ENCODE data around the gene ZNF491. TPM values are rescaled to one million over a fixed set of nuclear protein-coding genes. Genes with fewer than 3 reads are reported as not detected.

The ZNF491 gene
- 0.90 and 2.4 TPM in 2 replicates for total RNA-seq

GRCh38 chr19:11798391-11799330 lies at the start of gene ZNF491:
TSS of gene ZNF491 (plus strand) at chr19:11798523. CDS start at chr19:11805954, 7,431 bp downstream.

GRCh38 chr19:11766597-11767591 lies 31.4 kb upstream of the ZNF491 start, which contains the start of gene ZNF441:
TSS of gene ZNF441 (plus strand) at chr19:11767000. CDS start at chr19:11767194, 194 bp downstream.

GRCh38 chr19:11814029-11814699 lies 15.8 kb downstream of the ZNF491 start, which contains the start of gene ZNF440:
TSS of gene ZNF440 (plus strand) at chr19:11814273. CDS start at chr19:11814448, 175 bp downstream.

DNA sequence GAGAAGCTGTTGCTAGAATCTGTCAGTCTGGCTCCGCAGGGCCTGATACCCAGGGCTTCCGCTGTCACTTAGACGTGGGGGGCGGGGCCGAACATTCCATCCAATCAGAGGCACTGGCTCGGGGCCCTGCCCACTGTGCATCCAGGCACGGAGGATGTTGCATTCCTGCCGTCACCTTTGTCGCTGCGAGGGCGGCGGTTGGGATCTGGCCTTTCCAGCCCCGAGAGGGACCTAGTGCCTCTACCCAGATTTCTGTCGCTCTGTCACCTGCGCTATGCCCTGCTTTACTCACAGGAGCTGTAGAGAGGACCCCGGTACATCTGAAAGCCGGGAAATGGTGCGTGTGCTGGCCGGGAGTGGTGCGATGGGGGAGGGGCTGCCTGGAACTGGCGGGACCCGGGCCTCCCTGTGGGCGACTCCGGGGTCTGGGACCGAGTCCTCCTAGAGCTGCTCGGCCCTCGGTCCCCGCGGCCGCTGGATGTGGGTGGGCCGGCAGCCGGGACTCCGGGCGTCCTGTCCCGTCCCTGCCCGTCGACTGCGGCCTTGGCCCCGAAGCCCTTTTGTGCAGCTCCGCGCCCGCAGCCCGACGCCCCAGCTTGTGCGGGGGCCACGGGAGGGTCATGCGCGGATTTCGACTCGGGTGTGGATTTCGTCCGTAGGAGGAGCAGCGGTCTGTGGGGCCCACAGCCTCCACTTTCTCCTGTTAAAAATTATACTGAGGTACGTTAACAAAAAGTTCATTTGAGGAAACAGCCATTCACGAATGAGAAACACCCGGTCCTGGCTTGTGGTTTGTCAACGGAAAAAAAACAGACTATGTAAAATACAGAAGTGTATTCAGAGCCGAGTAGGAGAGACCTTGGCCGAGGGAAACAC lies 50.5 kb downstream of the ZNF491 start, which contains the start of gene ZNF439:
ZNF439 (plus strand) TSS at position 133 of the 876 bp plus-strand sequence; CDS start at position 275, 142 bp downstream.

Other genes with a start within 250 kb of the ZNF491 start
- gene ELOF1, start 239.3 kb upstream of the ZNF491 start, total RNA-seq: 23.4 and 24.9 TPM in 2 replicates
- gene ACP5, start 220.9 kb upstream of the ZNF491 start, total RNA-seq: 0.09 TPM in 2 replicates
- gene ZNF627, start 201.0 kb upstream of the ZNF491 start, total RNA-seq: 18.7 and 21.2 TPM in 2 replicates
- 5.5 TPM in 2 replicates for gene ZNF823, start 59.6 kb upstream of the ZNF491 start, total RNA-seq
- 6.1 and 7.3 TPM in 2 replicates for gene ZNF441, start 31.5 kb upstream of the ZNF491 start, total RNA-seq
- gene ZNF440, start 15.8 kb downstream of the ZNF491 start, total RNA-seq: 6.9 and 8.6 TPM in 2 replicates
- 0.27 and 2.6 TPM in 2 replicates for gene ZNF439, start 50.2 kb downstream of the ZNF491 start, total RNA-seq
- gene ZNF69, start 89.3 kb downstream of the ZNF491 start, total RNA-seq: 1.3 and 4.0 TPM in 2 replicates
- gene ZNF700, start 126.6 kb downstream of the ZNF491 start, total RNA-seq: 5.7 and 6.7 TPM in 2 replicates
- gene ZNF763, start 166.5 kb downstream of the ZNF491 start, total RNA-seq: 0.36 and 0.75 TPM in 2 replicates
- gene ZNF433, start 237.2 kb downstream of the ZNF491 start, total RNA-seq: 1.7 and 2.8 TPM in 2 replicates

Data from endothelial cell of coronary artery (primary cell).